Transverse colon (tissue), 4 donors: Measurements from ENCODE around the gene HOXA13. TPM values are rescaled to one million over a fixed set of nuclear protein-coding genes. Genes with fewer than 3 reads are reported as not detected.

Experiments used
- DNase-seq: peaks from one replicate; pipeline ENCODE4 v3.0.0-alpha.2; 2019
- H3K27ac ChIP-seq, 4 donors: fragments of 200-600 bp; sonication (generic); 2 replicates each; pipeline ENCODE4 v1.5.1; 2016 to 2018; ENCODE audit warnings: inconsistent platforms in 4 of 4
- H3K27me3 ChIP-seq: fragments of 200-600 bp; sonication (generic); 2 replicates; pipeline ENCODE4 v1.5.1; 2017; ENCODE audit warnings: inconsistent platforms
- H3K36me3 ChIP-seq, 4 donors: fragments of 200-600 bp; sonication (generic); 2 replicates each; pipeline ENCODE4 v1.5.1; 2017 to 2019; ENCODE audit warnings: inconsistent platforms in 4 of 4
- H3K4me1 ChIP-seq, 4 donors: fragments of 200-600 bp; sonication (generic); 2 replicates each; pipeline ENCODE4 v1.5.1; 2017 to 2020; ENCODE audit warnings: inconsistent platforms in 4 of 4
- H3K4me3 ChIP-seq, 4 donors: fragments of 200-600 bp; sonication (generic); 1 replicate in 1 of 4; 2 replicates in 3 of 4; pipeline versions ENCODE4 v1.5.1 to v1.6.1; 2017 to 2019; ENCODE audit warnings: inconsistent platforms in 4 of 4
- H3K9me3 ChIP-seq, 2 donors: fragments of 200-600 bp; sonication (generic); 2 replicates each; pipeline ENCODE4 v1.5.1; 2017 to 2019; ENCODE audit warnings: inconsistent platforms in 2 of 2
- CTCF ChIP-seq, 5 experiments: fragments of 200-600 bp in 3 of 5; fragments of 450-650 bp in 2 of 5; sonication (generic) in 3 of 5; IDR thresholded peaks; 1 replicate in 2 of 5; 2 replicates in 3 of 5; pipeline ENCODE4 v1.5.1; 2016 to 2017; ENCODE audit warnings: antibody characterized with exemption in 5 of 5, inconsistent platforms in 3 of 5, mild to moderate bottlenecking in 2 of 5, moderate library complexity in 1 of 5
- EP300 ChIP-seq: sonication (generic); formaldehyde crosslinking; IDR thresholded peaks from one replicate; pipeline ENCODE4 v1.6.1; 2017; ENCODE audit warnings: antibody characterized with exemption, low read depth
- POLR2A ChIP-seq: fragments of 450-650 bp; IDR thresholded peaks from one replicate; pipeline ENCODE4 v1.6.1; 2016; ENCODE audit warnings: antibody characterized with exemption, mild to moderate bottlenecking, moderate library complexity
- POLR2AphosphoS5 ChIP-seq, 3 donors: sonication (generic); formaldehyde crosslinking; IDR thresholded peaks; one replicate each; pipeline ENCODE4 v1.6.1; 2016; ENCODE audit warnings: antibody characterized with exemption in 3 of 3
- WGBS, 2 donors: methylation state at CpG; one replicate each; pipeline ENCODE4 v1.1.5; 2018; ENCODE audit warnings: low coverage in 1 of 2; 5-methylcytosine and 5-hydroxymethylcytosine counted together
- in situ Hi-C, 4 donors: fragments of 200-750 bp; cut with MboI; loops; one replicate each; pipeline versions ENCODE4 v1.15.0 to v1.15.1; 2017; ENCODE audit warnings: low sequenced_read_pairs in 3 of 4, low pct_ligation_motif_present in 1 of 4, low pct_unique_long_range_greater_than_20kb in 1 of 4
- intact Hi-C: fragments of 100-400 bp; cut with DNase I; formaldehyde crosslinking; loops from one replicate; pipeline ENCODE4 v1.15.1; 2023; ENCODE audit warnings: low total_unique reads
- small RNA-seq, 4 donors: library from RNA; depleted of rRNA; stranded (forward); fragments of <200 nt; gene quantifications; one replicate each; pipeline ENCODE3, GENCODE V24; 2016
- total RNA-seq, 4 donors: library from RNA; depleted of rRNA; stranded (reverse); fragments of >200 nt; gene quantifications; one replicate each; pipeline ENCODE4 v1.1.0, GENCODE V29; 2016

Gene HOXA13
- total RNA-seq, 4 donors from 2014 or later = 22.5 to 69.9 (median 38.7) TPM

DNA sequence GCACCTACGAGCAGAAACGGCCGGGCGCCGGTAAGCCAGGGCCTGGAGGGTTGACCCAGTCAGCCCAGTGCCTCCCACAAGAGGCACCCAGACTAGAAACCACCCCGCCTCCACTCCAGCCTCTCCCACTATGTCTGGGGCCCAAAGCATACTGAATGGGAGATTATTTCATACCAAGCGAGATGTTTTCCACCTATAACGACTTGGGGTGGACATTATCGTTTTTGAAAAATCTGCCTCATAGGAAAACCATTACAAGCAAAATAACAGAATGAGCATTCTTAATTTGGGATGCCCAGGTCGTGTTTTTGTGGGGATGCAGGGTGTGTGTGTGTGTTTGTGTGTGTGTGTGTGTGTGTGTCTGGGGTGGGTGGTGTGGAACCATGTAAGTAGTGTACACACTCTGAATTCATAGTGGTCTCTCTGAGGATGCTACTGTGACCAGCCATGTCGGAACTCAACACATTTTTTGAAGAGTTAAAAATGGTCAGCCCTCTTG lies 53.9 kb downstream of the HOXA13 start:
- Histone ChIP-seq H3K4me1 (peaks cover 0 to 78% (median 58%) of the 10 kb centered on the region in 4 donors), H3K4me3 (peak overlapping the region in 3 of 4 donors; percentile 2 to 77 (median 57)), H3K27me3 (peaks cover 19% of the 10 kb centered on the region), H3K27ac (peak overlapping the region; percentile 95 to 99 (median 98)), H3K9me3 (no peaks in the 10 kb centered on the region), H3K36me3 (no peaks in the 10 kb centered on the region)
- 55 to 64% methylated on average over 2 to 11 of the region's 11 CpGs for WGBS, 2 donors
- peak in 1 of 3 donors; percentile 0 for TF ChIP-seq POLR2AphosphoS5 (IDR thresholded peaks at IDR 0.05)
- TF ChIP-seq CTCF (IDR thresholded peaks at IDR 0.05) = no peak
- DNase-seq = no peak
- intact Hi-C loops (loop anchor here (5.0 kb wide), 2 partner anchors 39 to 289 kb away; no protein-coding TSS in a partner anchor), in situ Hi-C loops (loop anchor here in 3 of 4 donors (10.0 kb wide), 1 partner anchor 291 kb away; no protein-coding TSS in a partner anchor)

- no peak for TF ChIP-seq POLR2A
- TF ChIP-seq POLR2AphosphoS5 (IDR thresholded peaks at IDR 0.05) = peak in 2 of 3 donors; percentile 6 to 9
- TF ChIP-seq CTCF (IDR thresholded peaks at IDR 0.05) = no peak
- no peak for TF ChIP-seq EP300
- 58 to 62% methylated on average over 3 to 47 of the region's 47 CpGs for WGBS, 2 donors
- Histone ChIP-seq H3K36me3 (no peaks in the 10 kb centered on the region), H3K4me3 (peak overlapping the region in 3 of 4 donors; percentile 2 to 77 (median 57)), H3K27ac (peak overlapping the region; percentile 95 to 99 (median 98)), H3K27me3 (peaks cover 19% of the 10 kb centered on the region), H3K9me3 (no peaks in the 10 kb centered on the region), H3K4me1 (peaks cover 0 to 73% (median 64%) of the 10 kb centered on the region in 4 donors)
- in situ Hi-C loops (loop anchor here in 3 of 4 donors (10.0 kb wide), 1 partner anchor 291 kb away; no protein-coding TSS in a partner anchor), intact Hi-C loops (loop anchor here (5.0 kb wide), 2 partner anchors 38 to 288 kb away; no protein-coding TSS in a partner anchor)
- DNase-seq = peak; percentile 29
These were observed 54.6 kb downstream of the HOXA13 start for GRCh38 chr7:27145165-27145913.

DNA sequence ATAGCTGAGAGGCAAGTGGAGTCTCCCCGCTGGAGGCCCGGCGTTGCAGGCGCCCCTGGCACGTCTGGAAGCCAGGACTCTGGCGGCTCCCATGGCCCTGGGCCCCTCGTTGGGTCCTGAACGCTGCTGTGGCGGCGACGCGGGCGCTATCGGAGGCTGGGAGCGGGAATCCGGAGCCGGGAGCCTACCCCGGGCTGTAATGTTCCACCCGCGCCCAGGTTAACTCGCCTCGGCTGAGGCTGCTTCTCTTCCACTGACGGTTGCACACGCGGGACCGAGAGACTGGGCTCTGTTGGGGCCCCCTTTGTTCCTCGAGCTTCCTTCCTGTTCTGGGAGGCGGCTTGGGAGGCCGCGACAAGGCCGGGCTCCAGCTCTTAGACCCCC lies 55.1 kb downstream of the HOXA13 start:
- Histone ChIP-seq H3K4me3 (peak overlapping the region in 3 of 4 donors; percentile 2 to 77 (median 57)), H3K36me3 (no peaks in the 10 kb centered on the region), H3K27me3 (peaks cover 19% of the 10 kb centered on the region), H3K9me3 (no peaks in the 10 kb centered on the region), H3K4me1 (peaks cover 0 to 72% (median 62%) of the 10 kb centered on the region in 4 donors), H3K27ac (peak overlapping the region; percentile 95 to 99 (median 98))
- peak; percentile 24 for DNase-seq
- intact Hi-C loops = loop anchor here (5.0 kb wide), 2 partner anchors 37 to 287 kb away; no protein-coding TSS in a partner anchor
- in situ Hi-C loops = loop anchor here (5.0 to 10.0 kb wide), 2 partner anchors 287 to 290 kb away; no protein-coding TSS in a partner anchor
- WGBS, 2 donors = 37% methylated on average over 30 of the region's 31 CpGs; no CpG with 5 or more reads in 1 of the 2 donors
- TF ChIP-seq CTCF (IDR thresholded peaks at IDR 0.05) (no peak), POLR2AphosphoS5 (IDR thresholded peaks at IDR 0.05) (no peak), POLR2A (no peak), EP300 (no peak)

Small RNA genes within 50 kb of the gene (small RNA-seq; reads per million reads assigned to genes)
- gene AC004080.5 (0 reads per million in 4 donors), gene RF02140 (0 reads per million in 4 donors), gene RF02141 (0 reads per million in 4 donors)

Other genes with a start within 250 kb of the HOXA13 start
- 1 to 10 TPM; 1.4 to 3.2 (median 1.8) TPM for gene HOXA1, start 104.1 kb downstream of the HOXA13 start, total RNA-seq
- 10 to 100 TPM in 1 of 4 donors, 1 to 10 TPM in 3; 2.7 to 16.1 (median 5.2) TPM for gene HOXA2, start 97.4 kb downstream of the HOXA13 start, total RNA-seq
- gene HOXA4, start 69.3 kb downstream of the HOXA13 start, total RNA-seq = 10 to 100 TPM in 2 of 4 donors, 1 to 10 TPM in 2; 3.5 to 42.4 (median 10.6) TPM
- 10 to 100 TPM; 18.3 to 89.8 (median 31.6) TPM for gene HOXA5, start 56.4 kb downstream of the HOXA13 start, total RNA-seq
- 10 to 100 TPM; 12.9 to 27.8 (median 17.3) TPM for gene HOXA6, start 52.3 kb downstream of the HOXA13 start, total RNA-seq
- 10 to 100 TPM; 14.1 to 27.3 (median 15.7) TPM for gene HOXA3, start 47.5 kb downstream of the HOXA13 start, total RNA-seq
- gene HOXA7, start 43.4 kb downstream of the HOXA13 start, total RNA-seq = 10 to 100 TPM in 3 of 4 donors, 1 to 10 TPM in 1; 7.0 to 22.9 (median 12.8) TPM
- 100 to 1,000 TPM in 1 of 4 donors, 10 to 100 TPM in 3; 19.5 to 130 (median 50.6) TPM for gene HOXA9, start 34.6 kb downstream of the HOXA13 start, total RNA-seq
- gene HOXA10, start 25.8 kb downstream of the HOXA13 start, total RNA-seq = 10 to 100 TPM; 19.8 to 68.9 (median 36.4) TPM
- 10 to 100 TPM in 1 of 4 donors, 1 to 10 TPM in 3; 4.5 to 21.3 (median 7.7) TPM for gene HOXA11, start 14.9 kb downstream of the HOXA13 start, total RNA-seq
- 10 to 100 TPM in 1 of 4 donors, 1 to 10 TPM in 2, not detected in 1; 1.4 to 17.2 (median 3.4) TPM for gene EVX1, start 42.7 kb upstream of the HOXA13 start, total RNA-seq